Measurements from ENCODE around the gene DGKD.

Gene DGKD

GRCh38 chr2:233519787-233520611 lies 165.7 kb downstream of the DGKD start:
- no peak for DNase-seq
